H1 (cell line): ENCODE data around the gene CFAP61. TPM values are rescaled to one million over a fixed set of nuclear protein-coding genes. Genes with fewer than 3 reads are reported as not detected.

ENCODE experiments used
- CTCF ChIA-PET: fragments of 300-600 bp; sonication (Branson Sonifier 250); formaldehyde crosslinking; loops from one replicate; lab custom pipeline; 2021; ENCODE audit not compliant: partially characterized antibody; lab: Charles Lee
- POLR2A ChIA-PET: fragments of 300-600 bp; sonication (Branson Sonifier 250); formaldehyde crosslinking; loops from one replicate; lab custom pipeline; 2021; ENCODE audit warnings: inconsistent platforms; ENCODE audit not compliant: partially characterized antibody; lab: Charles Lee
- DNase-seq, 2 experiments: peaks; one replicate each; pipeline versions ENCODE4 v3.0.0 to v3.0.0-alpha.2; 2010 to 2022; ENCODE audit warnings: low spot score in 2 of 2, low read depth in 1 of 2, mixed read lengths in 1 of 2
- FAIRE-seq: peaks from 2 replicates; lab custom pipeline; 2011; peaks lifted over from hg19 to GRCh38; lab: Jason Lieb, UNC
- H2AFZ ChIP-seq: 2 replicates; pipeline ENCODE4 v1.8.1; 2012; ENCODE audit warnings: low read length, inconsistent platforms
- H2AK5ac ChIP-seq: 2 replicates; pipeline ENCODE4 v1.6.1; 2013; ENCODE audit warnings: low read depth, low read length
- H2BK120ac ChIP-seq: replicated peaks from 2 replicates; pipeline ENCODE3; 2013; ENCODE audit warnings: low read depth, low read length, inconsistent platforms
- H2BK12ac ChIP-seq: 2 replicates; pipeline ENCODE4 v1.6.1; 2013; ENCODE audit warnings: low read depth, low read length
- H2BK15ac ChIP-seq: 2 replicates; pipeline ENCODE4 v1.6.1; 2013; ENCODE audit warnings: low read length
- H2BK20ac ChIP-seq: 2 replicates; pipeline ENCODE4 v1.6.1; 2013; ENCODE audit warnings: low read length
- H2BK5ac ChIP-seq: 2 replicates; pipeline ENCODE4 v1.6.1; 2013; ENCODE audit warnings: low read depth, low read length
- H3K14ac ChIP-seq: 2 replicates; pipeline ENCODE4 v1.6.1; 2013; ENCODE audit warnings: inconsistent platforms; ENCODE audit not compliant: insufficient read length
- H3K18ac ChIP-seq: 2 replicates; pipeline ENCODE4 v1.6.1; 2013; ENCODE audit warnings: low read length; ENCODE audit errors: extremely low read depth
- H3K23ac ChIP-seq: 2 replicates; pipeline ENCODE4 v1.6.1; 2013; ENCODE audit warnings: inconsistent platforms; ENCODE audit not compliant: insufficient read length
- H3K23me2 ChIP-seq: 2 replicates; pipeline ENCODE4 v1.6.1; 2013; ENCODE audit warnings: low read depth, low read length
- H3K27ac ChIP-seq: 2 replicates; pipeline ENCODE4 v1.6.1; 2011; ENCODE audit warnings: low read depth, low read length, inconsistent platforms
- H3K27me3 ChIP-seq, 4 experiments: replicated peaks in 1 of 4; 1 replicate in 1 of 4; 2 replicates in 3 of 4; pipeline versions ENCODE4 v1.6.1 to v1.8.1; 2011 to 2013; ENCODE audit warnings: low read length in 3 of 4, mild to moderate bottlenecking in 3 of 4, inconsistent platforms in 2 of 4, mixed read lengths in 2 of 4, moderate library complexity in 1 of 4; ENCODE audit not compliant: control insufficient read depth in 3 of 4, insufficient read depth in 3 of 4; ENCODE audit errors: extremely low read depth in 1 of 4
- H3K36me3 ChIP-seq, 4 experiments: 2 replicates each; pipeline versions ENCODE4 v1.6.1 to v1.8.1; 2011 to 2013; ENCODE audit warnings: mild to moderate bottlenecking in 4 of 4, low read length in 3 of 4, moderate library complexity in 2 of 4, control low read depth in 1 of 4, inconsistent platforms in 1 of 4; ENCODE audit not compliant: insufficient read depth in 4 of 4, control insufficient read depth in 2 of 4
- H3K4ac ChIP-seq: replicated peaks from 2 replicates; pipeline ENCODE3; 2013; ENCODE audit warnings: low read length, low read depth, mixed read lengths, inconsistent platforms; ENCODE audit not compliant: insufficient read length
- H3K4me1 ChIP-seq, 4 experiments: replicated peaks in 1 of 4; 1 replicate in 1 of 4; 2 replicates in 3 of 4; pipeline versions ENCODE4 v1.6.1 to v1.8.1; 2011 to 2013; ENCODE audit warnings: low read length in 3 of 4, inconsistent platforms in 2 of 4, mixed read lengths in 1 of 4; ENCODE audit not compliant: insufficient read depth in 4 of 4, control insufficient read depth in 3 of 4
- H3K4me2 ChIP-seq, 2 experiments: 2 replicates each; pipeline versions ENCODE4 v1.6.1 to v1.8.1; 2011 to 2013; ENCODE audit warnings: low read depth in 2 of 2, low read length in 2 of 2, control low read depth in 1 of 2, inconsistent platforms in 1 of 2, mild to moderate bottlenecking in 1 of 2; ENCODE audit not compliant: insufficient read depth in 1 of 2
- H3K4me3 ChIP-seq, 4 experiments: fragments of 200-600, 300-600 bp in 1 of 4; sonication (generic), shearing (Covaris generic), sonication (Bioruptor Twin) in 1 of 4; 2 replicates each; pipeline versions ENCODE4 v1.5.1 to v1.8.1; 2011 to 2016; ENCODE audit warnings: low read length in 4 of 4, low read depth in 3 of 4, control low read depth in 2 of 4, inconsistent platforms in 2 of 4, mild to moderate bottlenecking in 2 of 4, mixed read lengths in 1 of 4, moderate library complexity in 1 of 4; ENCODE audit not compliant: insufficient read depth in 2 of 4; ENCODE audit errors: extremely low read depth in 1 of 4
- H3K56ac ChIP-seq: replicated peaks from 2 replicates; pipeline ENCODE3; 2013; ENCODE audit warnings: low read depth, mild to moderate bottlenecking, mixed read lengths, low read length, inconsistent platforms; ENCODE audit not compliant: insufficient read length
- H3K79me1 ChIP-seq: 2 replicates; pipeline ENCODE4 v1.6.1; 2013; ENCODE audit warnings: low read depth, low read length, control low read depth
- H3K79me2 ChIP-seq, 2 experiments: 2 replicates each; pipeline versions ENCODE4 v1.6.1 to v1.8.1; 2012 to 2013; ENCODE audit warnings: low read length in 2 of 2, mild to moderate bottlenecking in 2 of 2, inconsistent platforms in 1 of 2; ENCODE audit not compliant: insufficient read depth in 2 of 2, control insufficient read depth in 1 of 2
- H3K9ac ChIP-seq, 4 experiments: replicated peaks in 1 of 4; 1 replicate in 1 of 4; 2 replicates in 3 of 4; pipeline versions ENCODE4 v1.6.1 to v1.8.1; 2011 to 2013; ENCODE audit warnings: low read depth in 3 of 4, low read length in 3 of 4, control low read depth in 2 of 4, mild to moderate bottlenecking in 2 of 4, moderate library complexity in 2 of 4, inconsistent platforms in 1 of 4; ENCODE audit errors: extremely low read depth in 1 of 4
- H3K9me3 ChIP-seq, 2 experiments: 2 replicates each; pipeline versions ENCODE4 v1.6.1 to v1.8.1; 2012 to 2013; ENCODE audit warnings: mild to moderate bottlenecking in 2 of 2, moderate library complexity in 2 of 2, control low read depth in 1 of 2, inconsistent platforms in 1 of 2, low read depth in 1 of 2, low read length in 1 of 2, mixed read lengths in 1 of 2; ENCODE audit not compliant: insufficient read depth in 2 of 2
- H4K20me1 ChIP-seq, 2 experiments: replicated peaks in 1 of 2; 2 replicates each; pipeline versions ENCODE3 to v1.8.1; 2011 to 2013; ENCODE audit warnings: inconsistent platforms in 2 of 2, low read length in 2 of 2, mild to moderate bottlenecking in 1 of 2; ENCODE audit not compliant: insufficient read depth in 2 of 2, control insufficient read depth in 1 of 2
- H4K5ac ChIP-seq: 2 replicates; pipeline ENCODE4 v1.6.1; 2013; ENCODE audit warnings: low read length, low read depth, mixed read lengths, inconsistent platforms; ENCODE audit not compliant: insufficient read length
- H4K8ac ChIP-seq: 2 replicates; pipeline ENCODE4 v1.8.0; 2013; ENCODE audit warnings: mild to moderate bottlenecking, moderate library complexity, low read length, inconsistent platforms; ENCODE audit not compliant: insufficient read depth; ENCODE audit errors: extremely low read depth
- H4K91ac ChIP-seq: replicated peaks from 2 replicates; pipeline ENCODE3; 2013; ENCODE audit warnings: low read length, mixed read lengths, inconsistent platforms; ENCODE audit not compliant: insufficient read length
- BACH1 ChIP-seq: IDR thresholded peaks from 2 replicates; pipeline ENCODE4 v1.6.1; 2012; ENCODE audit warnings: low read length, improper control_type of control experiment
- CBX5 ChIP-seq: fragments of 300-800, 300-1000 bp; sonication (generic); IDR thresholded peaks from 2 replicates; pipeline ENCODE4 v1.7.1; 2016; ENCODE audit warnings: antibody characterized with exemption, low read length, low read depth
- CHD1 ChIP-seq: IDR thresholded peaks from 2 replicates; pipeline ENCODE4 v1.6.1; 2012; ENCODE audit warnings: low read depth, low read length, improper control_type of control experiment
- CTBP2 ChIP-seq: IDR thresholded peaks from 2 replicates; pipeline ENCODE4 v1.7.0; 2011; ENCODE audit warnings: borderline replicate concordance, mild to moderate bottlenecking, moderate library complexity, mixed read lengths, low read length; ENCODE audit not compliant: insufficient read depth, insufficient read length
- FOSL1 ChIP-seq: IDR thresholded peaks from 2 replicates; pipeline ENCODE4 v1.6.1; 2011; ENCODE audit warnings: mild to moderate bottlenecking, low read depth, low read length, moderate library complexity; ENCODE audit not compliant: insufficient read depth
- GTF2F1 ChIP-seq: IDR thresholded peaks from 2 replicates; pipeline ENCODE4 v1.6.1; 2012; ENCODE audit warnings: low read depth, low read length, improper control_type of control experiment, borderline replicate concordance
- HDAC2 ChIP-seq, 2 experiments: fragments of 300-600 bp in 1 of 2; sonication (generic) in 1 of 2; IDR thresholded peaks; 2 replicates each; pipeline ENCODE4 v1.6.1; 2011 to 2012; ENCODE audit warnings: low read depth in 2 of 2, low read length in 2 of 2, mild to moderate bottlenecking in 2 of 2, moderate library complexity in 2 of 2, borderline replicate concordance in 1 of 2, inconsistent platforms in 1 of 2
- JUND ChIP-seq: IDR thresholded peaks from 2 replicates; pipeline ENCODE4 v1.6.1; 2011; ENCODE audit warnings: mild to moderate bottlenecking, improper control_type of control experiment, low read length
- PHF8 ChIP-seq: fragments of 200-600 bp; sonication (generic); conservative IDR thresholded peaks from 2 replicates; pipeline ENCODE4 v1.7.1; 2012; ENCODE audit warnings: low read depth, mild to moderate bottlenecking, inconsistent platforms, low read length, moderate library complexity
- POLR2AphosphoS5 ChIP-seq: IDR thresholded peaks from 2 replicates; pipeline ENCODE4 v1.6.1; 2011; ENCODE audit warnings: low read depth, low read length
- RXRA ChIP-seq: IDR thresholded peaks from 2 replicates; pipeline ENCODE4 v1.6.1; 2011; ENCODE audit warnings: low read depth, mild to moderate bottlenecking, low read length, moderate library complexity; ENCODE audit not compliant: insufficient read depth
- SUZ12 ChIP-seq: fragments of 200-600 bp; sonication (generic); IDR thresholded peaks from 2 replicates; pipeline ENCODE4 v1.6.1; 2012; ENCODE audit warnings: mild to moderate bottlenecking, inconsistent platforms, low read length, moderate library complexity, mixed read lengths
- WGBS, 2 experiments: shearing (Covaris generic) in 1 of 2; methylation state at CpG; one replicate each; pipeline versions ENCODE4 v1.1.6 to v1.1.7; 2013 to 2015; ENCODE audit warnings: low lambda C conversion rate in 2 of 2, mixed read lengths in 2 of 2, inconsistent platforms in 1 of 2, low coverage in 1 of 2, missing lambda C conversion rate in 1 of 2; ENCODE audit not compliant: insufficient replicate concordance in 2 of 2, insufficient coverage in 1 of 2, insufficient read length in 1 of 2; ENCODE audit errors: extremely low coverage in 1 of 2, missing lambda C conversion rate in 1 of 2; 5-methylcytosine and 5-hydroxymethylcytosine counted together
- polyA plus RNA-seq, 7 experiments: library from polyadenylated mRNA; depleted of rRNA in 3 of 7; stranded (reverse) in 5 of 7; unstranded in 2 of 7; fragments of >200 nt in 5 of 7; fragments of 200-250 nt in 2 of 7; gene quantifications; 1 replicate in 5 of 7; 2 replicates in 1 of 7; 4 replicates in 1 of 7; pipeline versions ENCODE4 v1.2.1 to v1.2.3, GENCODE V29; 2011 to 2013; ENCODE audit warnings: missing spikeins in 2 of 7, mixed read lengths in 2 of 7
- total RNA-seq: library from RNA; stranded (reverse); fragmentation: NEBNext Ultra II Directional; extraction: Animal tissue kit (Norgen Biotek cat#: 25700); gene quantifications from 2 replicates; pipeline ENCODE4 v1.2.1, GENCODE V29; 2021
- TF ChIP-seq, protein P1 (sequence below): IDR thresholded peaks from 2 replicates; pipeline ENCODE4 v1.6.1; 2011; ENCODE audit warnings: low read depth, mild to moderate bottlenecking, low read length; ENCODE audit not compliant: insufficient read depth

Gene CFAP61
- total and polyA plus RNA-seq, 2 of the 8 experiments (the other 6 are each of a cell fraction or from before 2014, with no cell fraction given): 0.29 to 0.61 TPM

GRCh38 chr20:20051767-20052073, 612 bp upstream of the CFAP61 start:
- Histone ChIP-seq H2AFZ (peak overlapping the region; percentile 83), H3K79me1 (no peaks in the 10 kb centered on the region), H3K4ac (no peak overlapping the region), H4K8ac (peak overlapping the region; percentile 88), H3K9me3 (no peaks in the 10 kb centered on the region), H3K27ac (peak overlapping the region; percentile 67), H2BK5ac (peak overlapping the region; percentile 85), H3K56ac (peak overlapping the region; percentile 65), H3K36me3 (peaks cover 3 to 30% (median 28%) of the 10 kb centered on the region in 4 experiments; a peak in 7 of 8 replicates), H3K4me2 (peak overlapping the region; percentile 69 to 96), H2BK12ac (peak overlapping the region; percentile 75; the same call in 1 of the 2 replicates), H2BK15ac (no peak overlapping the region), H4K5ac (no peak overlapping the region), H2BK20ac (no peak overlapping the region), H4K91ac (no peak overlapping the region), H3K4me1 (peaks cover 0 to 4% (median 2%) of the 10 kb centered on the region in 4 experiments; a peak in 2 of 7 replicates), H2AK5ac (no peak overlapping the region), H3K23me2 (no peaks in the 10 kb centered on the region; the same call in 1 of the 2 replicates), H3K27me3 (no peaks in the 10 kb centered on the region), H3K4me3 (peak overlapping the region; percentile 76 to 98 (median 98)), H3K23ac (no peak overlapping the region), H2BK120ac (no peak overlapping the region), H3K9ac (peak overlapping the region; percentile 51 to 86 (median 81)), H3K79me2 (peaks cover 6 to 16% of the 10 kb centered on the region in 2 experiments), H3K18ac (no peak overlapping the region), H3K14ac (no peak overlapping the region), H4K20me1 (peaks cover 0 to 2% of the 10 kb centered on the region in 2 experiments)
- ChIA-PET POLR2A (interaction anchor here (1.0 to 1.4 kb wide), 4 partner anchors 9 to 1139 kb away, joined by 3 to 5 read pairs (median 4); no protein-coding TSS in a partner anchor), CTCF (interaction anchor here (1.1 to 1.7 kb wide), 7 partner anchors 9 to 266 kb away, joined by 3 to 5 read pairs (median 3); partner anchors contain the start of gene NAA20)
- WGBS, 2 experiments: 8% methylated on average over 13 of the region's 13 CpGs; no CpG with 5 or more reads in 1 of the 2 experiments
- FAIRE-seq: no peak
- DNase-seq: no peak
- TF ChIP-seq CTBP2 (no peak), PHF8 (no peak), HDAC2 (IDR thresholded peaks at IDR 0.05; ENCODE audit: borderline replicate concordance in 1 of 2, low read depth in 2 of 2, low read length in 2 of 2) (no peak), SUZ12 (no peak), FOSL1 (no peak), BACH1 (no peak), CBX5 (no peak), RXRA (no peak), GTF2F1 (no peak), JUND (no peak), CHD1 (no peak), POLR2AphosphoS5 (no peak)
- TF ChIP-seq, protein P1, sequence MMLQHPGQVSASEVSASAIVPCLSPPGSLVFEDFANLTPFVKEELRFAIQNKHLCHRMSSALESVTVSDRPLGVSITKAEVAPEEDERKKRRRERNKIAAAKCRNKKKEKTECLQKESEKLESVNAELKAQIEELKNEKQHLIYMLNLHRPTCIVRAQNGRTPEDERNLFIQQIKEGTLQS: no peak
